Lower leg skin (tissue), 4 donors: ENCODE measurements around the gene TEKT3. TPM values are rescaled to one million over a fixed set of nuclear protein-coding genes. Genes with fewer than 3 reads are reported as not detected.

Experiments
- DNase-seq, 2 donors: peaks; one replicate each; pipeline ENCODE4 v3.0.0-alpha.2; 2019; ENCODE audit warnings: low spot score in 2 of 2
- H3K4me3 ChIP-seq: fragments of 200-600 bp; sonication (generic); 2 replicates; pipeline ENCODE4 v1.5.1; 2017; ENCODE audit warnings: mild to moderate bottlenecking, low read depth; ENCODE audit not compliant: poor library complexity, severe bottlenecking
- CTCF ChIP-seq, 3 donors: fragments of 450-650 bp; IDR thresholded peaks; one replicate each; pipeline ENCODE4 v1.5.1; 2016; ENCODE audit warnings: antibody characterized with exemption in 3 of 3, mild to moderate bottlenecking in 3 of 3, moderate library complexity in 2 of 3
- POLR2A ChIP-seq, 2 donors: fragments of 450-650 bp; IDR thresholded peaks; one replicate each; pipeline ENCODE4 v1.6.1; 2016 to 2017; ENCODE audit warnings: antibody characterized with exemption in 2 of 2, mild to moderate bottlenecking in 1 of 2, moderate library complexity in 1 of 2
- WGBS, 2 donors: methylation state at CpG; one replicate each; pipeline ENCODE4 v1.1.5; 2018; 5-methylcytosine and 5-hydroxymethylcytosine counted together
- intact Hi-C: fragments of 100-400 bp; cut with DNase I; formaldehyde crosslinking; loops from one replicate; pipeline ENCODE4 v1.15.0; 2023; ENCODE audit warnings: low total_unique reads
- total RNA-seq, 4 donors: library from RNA; depleted of rRNA; stranded (reverse); fragments of >200 nt; gene quantifications; one replicate each; pipeline ENCODE4 v1.1.0, GENCODE V29; 2016

Gene TEKT3
- total RNA-seq, 4 donors from 2014 or later: 0.46 to 2.5 TPM; not detected in 2

GRCh38 chr17:15290605-15291004 lies 50.8 kb downstream of the TEKT3 start:
- WGBS, 2 donors: 80% methylated on average over 6 of the region's 6 CpGs
- intact Hi-C loops: no loop called here
- no peak for TF ChIP-seq POLR2A (IDR thresholded peaks at IDR 0.05)
- no peak for TF ChIP-seq CTCF (IDR thresholded peaks at IDR 0.05)
- DNase-seq: no peak
- H3K4me3 ChIP-seq: no peak overlapping the region

- no peak overlapping the region for H3K4me3 ChIP-seq
- intact Hi-C loops: no loop called here
- DNase-seq: no peak
- WGBS, 2 donors: 73 to 77% methylated on average over 22 of the region's 22 CpGs
- TF ChIP-seq POLR2A (IDR thresholded peaks at IDR 0.05) (no peak), CTCF (IDR thresholded peaks at IDR 0.05) (no peak)
These were observed 51.9 kb downstream of the TEKT3 start for GRCh38 chr17:15289285-15290183.

GRCh38 chr17:15288859-15289258 lies 52.5 kb downstream of the TEKT3 start:
- no peak for TF ChIP-seq CTCF (IDR thresholded peaks at IDR 0.05)
- no peak for TF ChIP-seq POLR2A (IDR thresholded peaks at IDR 0.05)
- no peak for DNase-seq
- intact Hi-C loops: no loop called here
- no peak overlapping the region for H3K4me3 ChIP-seq
- 47 to 60% methylated on average over 1 of the region's 1 CpG for WGBS, 2 donors

- TF ChIP-seq POLR2A (IDR thresholded peaks at IDR 0.05): no peak
- no peak for TF ChIP-seq CTCF (IDR thresholded peaks at IDR 0.05)
- DNase-seq: no peak
- intact Hi-C loops: no loop called here
- 60 to 63% methylated on average over 4 of the region's 4 CpGs for WGBS, 2 donors
- H3K4me3 ChIP-seq: no peak overlapping the region
These were observed 53.7 kb downstream of the TEKT3 start for GRCh38 chr17:15287538-15288267.

GRCh38 chr17:15285466-15285865 lies 55.9 kb downstream of the TEKT3 start:
- intact Hi-C loops: no loop called here
- TF ChIP-seq POLR2A (IDR thresholded peaks at IDR 0.05): no peak
- no peak for TF ChIP-seq CTCF (IDR thresholded peaks at IDR 0.05)
- no peak for DNase-seq
- no peak overlapping the region for H3K4me3 ChIP-seq
- 84 to 85% methylated on average over 6 of the region's 6 CpGs for WGBS, 2 donors
